Kidney epithelial cell (primary cell): ENCODE data around the gene USP32. TPM values are rescaled to one million over a fixed set of nuclear protein-coding genes. Genes with fewer than 3 reads are reported as not detected.

ENCODE experiments used
- DNase-seq: peaks from one replicate; pipeline ENCODE4 v3.0.0-alpha.2; 2010; ENCODE audit warnings: low read depth
- H3K27me3 ChIP-seq: 2 replicates; pipeline ENCODE4 v1.6.0; 2011; ENCODE audit warnings: low read length; ENCODE audit not compliant: control insufficient read depth, insufficient read depth
- H3K36me3 ChIP-seq: 2 replicates; pipeline ENCODE4 v1.5.1; 2011; ENCODE audit warnings: low read length; ENCODE audit not compliant: control insufficient read depth, insufficient read depth
- H3K4me3 ChIP-seq: 2 replicates; pipeline ENCODE4 v1.5.1; 2011; ENCODE audit warnings: low read depth, mild to moderate bottlenecking, control low read depth, low read length
- CTCF ChIP-seq: IDR thresholded peaks from 2 replicates; pipeline ENCODE4 v1.5.1; 2011; ENCODE audit warnings: mild to moderate bottlenecking, moderate library complexity, low read length, control low read depth, inconsistent platforms; ENCODE audit not compliant: insufficient read depth, poor library complexity, severe bottlenecking
- total RNA-seq: library from RNA; depleted of rRNA; stranded (reverse); fragments of >200 nt; gene quantifications from 2 replicates; pipeline ENCODE4 v1.2.3, GENCODE V29; 2015

The USP32 gene
- total RNA-seq, 1 donor from 2014 or later = 37.2 TPM

- H3K27me3 ChIP-seq = no peaks in the 10 kb centered on the region
- H3K36me3 ChIP-seq = no peaks in the 10 kb centered on the region
- no peak overlapping the region for H3K4me3 ChIP-seq
- TF ChIP-seq CTCF = no peak
- no peak for DNase-seq
Measured at GRCh38 chr17:60303406-60304099, 88.4 kb downstream of the USP32 start.

GRCh38 chr17:60301649-60302048 lies 90.3 kb downstream of the USP32 start:
- DNase-seq = no peak
- H3K36me3 ChIP-seq = no peaks in the 10 kb centered on the region
- no peak for TF ChIP-seq CTCF
- no peaks in the 10 kb centered on the region for H3K27me3 ChIP-seq
- no peak overlapping the region for H3K4me3 ChIP-seq

- TF ChIP-seq CTCF = no peak
Measured at GRCh38 chr17:60300949-60301348, 91.0 kb downstream of the USP32 start.

GRCh38 chr17:60300011-60300410 lies 91.9 kb downstream of the USP32 start:
- TF ChIP-seq CTCF = no peak
- no peak overlapping the region for H3K4me3 ChIP-seq

More at GRCh38 chr17:60300949-60301348, 91.0 kb downstream of the USP32 start:
- Histone ChIP-seq H3K36me3 (no peaks in the 10 kb centered on the region), H3K27me3 (no peaks in the 10 kb centered on the region), H3K4me3 (no peak overlapping the region)
- DNase-seq = no peak

GRCh38 chr17:60297760-60298401 lies 94.1 kb downstream of the USP32 start:
- Histone ChIP-seq H3K4me3 (no peak overlapping the region), H3K27me3 (no peaks in the 10 kb centered on the region), H3K36me3 (no peaks in the 10 kb centered on the region)
- no peak for DNase-seq
- TF ChIP-seq CTCF = no peak

More at GRCh38 chr17:60300011-60300410, 91.9 kb downstream of the USP32 start:
- no peak for DNase-seq
- Histone ChIP-seq H3K27me3 (no peaks in the 10 kb centered on the region), H3K36me3 (no peaks in the 10 kb centered on the region)
